ENCODE data around the gene NTN5. TPM values are rescaled to one million over a fixed set of nuclear protein-coding genes. Genes with fewer than 3 reads are reported as not detected.
A peak's percentile ranks its signal among the peaks of the same experiment; 100 is the strongest.

Gene NTN5
- total RNA-seq, 1 donor from 2014 or later: 0.11 TPM

DNA sequence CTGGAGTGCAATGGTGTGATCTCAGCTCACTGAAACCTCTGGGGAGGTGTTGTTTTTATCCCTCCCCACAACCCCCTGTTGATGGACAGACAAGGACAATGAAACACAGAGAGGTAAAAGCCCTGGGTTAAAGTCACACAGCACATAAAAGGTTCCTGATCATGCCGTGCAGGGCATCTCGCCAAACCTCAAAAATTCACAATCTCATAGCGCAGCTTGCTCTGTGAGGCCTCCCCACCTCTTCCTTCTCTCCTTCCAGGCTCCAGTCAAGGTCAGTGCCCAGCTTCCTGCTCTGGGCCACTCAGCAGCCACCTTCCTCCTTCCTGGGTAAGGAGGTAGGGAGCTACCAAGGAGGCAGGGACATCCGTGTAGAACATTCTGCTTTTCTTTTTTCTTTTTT lies 25.2 kb upstream of the NTN5 start:
- Histone ChIP-seq H3K4me3 (ENCODE audit: insufficient read depth, low read depth, low read length) (no peak overlapping the region), H3K4me1 (ENCODE audit: insufficient read depth, low read length) (peaks cover 12% of the 10 kb centered on the region), H3K9me3 (ENCODE audit: insufficient read depth, low read depth, low read length) (no peaks in the 10 kb centered on the region), H3K36me3 (ENCODE audit: insufficient read depth, low read length) (no peaks in the 10 kb centered on the region), H3K9ac (ENCODE audit: low read length) (peak overlapping the region; percentile 18), H3K79me2 (ENCODE audit: insufficient read depth, low read length) (no peaks in the 10 kb centered on the region), H4K20me1 (ENCODE audit: insufficient read depth, low read length) (no peaks in the 10 kb centered on the region), H3K27ac (ENCODE audit: low read depth, low read length) (no peak overlapping the region), H3K4me2 (ENCODE audit: low read length) (peak overlapping the region; percentile 17), H3K27me3 (ENCODE audit: insufficient read depth, low read length) (no peaks in the 10 kb centered on the region), H2AFZ (ENCODE audit: low read depth, low read length) (peak overlapping the region; percentile 5)
- no peak for TF ChIP-seq CTCF (IDR thresholded peaks at IDR 0.05; ENCODE audit: insufficient read depth, low read depth, low read length)
- TF ChIP-seq EZH2 (IDR thresholded peaks at IDR 0.05; ENCODE audit: insufficient read depth, low read length): no peak
- FAIRE-seq: no peak
- Mint-ChIP-seq H3K36me3 (ENCODE audit: low read depth, unreplicated experiment) (peaks cover 12% of the 10 kb centered on the region), H3K9me3 (ENCODE audit: unreplicated experiment) (no peaks in the 10 kb centered on the region), H3K27ac (ENCODE audit: unreplicated experiment) (no peak overlapping the region), H3K4me3 (ENCODE audit: unreplicated experiment) (no peak overlapping the region), H3K27me3 (ENCODE audit: low read depth, unreplicated experiment) (peaks cover 26% of the 10 kb centered on the region), H3K4me1 (ENCODE audit: low read depth, unreplicated experiment) (peaks cover 1% of the 10 kb centered on the region)
- peak; percentile 63 for DNase-seq (ENCODE audit: low read depth)

DNA sequence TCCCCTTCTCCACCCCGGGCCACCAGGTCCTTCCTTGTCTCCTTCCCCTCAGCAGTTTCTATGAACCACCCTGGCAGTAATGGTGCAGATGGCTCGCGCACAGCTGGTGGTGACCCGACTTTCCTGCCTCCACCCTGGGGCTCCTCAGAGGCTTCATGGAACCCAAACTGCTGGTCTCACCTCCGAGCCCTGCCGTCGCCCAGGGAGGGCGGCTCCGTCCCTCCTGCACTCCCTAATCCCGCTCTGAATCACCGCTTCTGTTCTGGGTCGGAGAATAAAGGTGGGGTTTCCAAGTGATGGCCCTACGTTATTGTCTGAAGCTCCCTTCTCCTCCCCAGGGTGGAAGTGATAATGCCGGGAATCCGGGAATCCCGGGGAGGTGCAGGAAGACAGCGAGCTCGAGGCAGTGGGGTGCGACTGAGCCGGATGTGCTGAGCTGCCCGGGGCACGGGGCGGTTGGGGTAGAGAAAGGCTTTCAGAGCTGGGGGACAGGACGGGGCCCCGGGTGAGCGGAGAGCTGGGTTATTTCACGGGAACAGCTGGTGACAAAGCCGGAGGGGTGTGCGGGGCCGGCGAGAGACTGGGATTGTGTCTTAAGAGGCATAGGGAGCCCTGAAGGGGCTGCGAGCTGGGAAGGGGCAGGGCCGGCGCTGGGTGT lies 23.7 kb upstream of the NTN5 start:
- Histone ChIP-seq H3K4me3 (ENCODE audit: insufficient read depth, low read depth, low read length) (peak overlapping the region; percentile 9), H4K20me1 (ENCODE audit: insufficient read depth, low read length) (no peaks in the 10 kb centered on the region), H3K27me3 (ENCODE audit: insufficient read depth, low read length) (no peaks in the 10 kb centered on the region), H3K9me3 (ENCODE audit: insufficient read depth, low read depth, low read length) (no peaks in the 10 kb centered on the region), H3K79me2 (ENCODE audit: insufficient read depth, low read length) (no peaks in the 10 kb centered on the region), H3K36me3 (ENCODE audit: insufficient read depth, low read length) (no peaks in the 10 kb centered on the region), H3K4me2 (ENCODE audit: low read length) (peak overlapping the region; percentile 68), H2AFZ (ENCODE audit: low read depth, low read length) (peak overlapping the region; percentile 13), H3K9ac (ENCODE audit: low read length) (peak overlapping the region; percentile 18), H3K27ac (ENCODE audit: low read depth, low read length) (no peak overlapping the region), H3K4me1 (ENCODE audit: insufficient read depth, low read length) (peaks cover 12% of the 10 kb centered on the region)
- TF ChIP-seq EZH2 (IDR thresholded peaks at IDR 0.05; ENCODE audit: insufficient read depth, low read length): peak; percentile 57
- TF ChIP-seq CTCF (IDR thresholded peaks at IDR 0.05; ENCODE audit: insufficient read depth, low read depth, low read length): no peak
- peaks cover 28% of the 10 kb centered on the region for H3K27me3 Mint-ChIP-seq (ENCODE audit: low read depth, unreplicated experiment)
- peaks cover 1% of the 10 kb centered on the region for H3K4me1 Mint-ChIP-seq (ENCODE audit: low read depth, unreplicated experiment)
- H3K9me3 Mint-ChIP-seq (ENCODE audit: unreplicated experiment): no peaks in the 10 kb centered on the region
- H3K27ac Mint-ChIP-seq (ENCODE audit: unreplicated experiment): no peak overlapping the region
- no peak overlapping the region for H3K4me3 Mint-ChIP-seq (ENCODE audit: unreplicated experiment)
- DNase-seq (ENCODE audit: low read depth) (no peak), FAIRE-seq (no peak)
- H3K36me3 Mint-ChIP-seq (ENCODE audit: low read depth, unreplicated experiment): peaks cover 7% of the 10 kb centered on the region

GRCh38 chr19:48695743-48696352 lies 23.0 kb upstream of the NTN5 start, which contains the start of gene FUT2:
TSS of gene FUT2 (plus strand) at chr19:48695971. CDS start at chr19:48702957, 6,986 bp downstream.
- no peaks in the 10 kb centered on the region for H3K79me2 ChIP-seq (ENCODE audit: insufficient read depth, low read length)
- FAIRE-seq: no peak

More at GRCh38 chr19:48695743-48696352, 23.0 kb upstream of the NTN5 start, which contains the start of gene FUT2:
- Histone ChIP-seq H3K4me3 (ENCODE audit: insufficient read depth, low read depth, low read length) (peak within 1 kb of the TSS; percentile 9), H3K9me3 (ENCODE audit: insufficient read depth, low read depth, low read length) (no peaks in the 10 kb centered on the region), H2AFZ (ENCODE audit: low read depth, low read length) (peak within 1 kb of the TSS; percentile 13), H3K27ac (ENCODE audit: low read depth, low read length) (no peak within 1 kb of the TSS), H3K27me3 (ENCODE audit: insufficient read depth, low read length) (no peaks in the 10 kb centered on the region), H3K4me1 (ENCODE audit: insufficient read depth, low read length) (peaks cover 12% of the 10 kb centered on the region), H4K20me1 (ENCODE audit: insufficient read depth, low read length) (no peaks in the 10 kb centered on the region), H3K36me3 (ENCODE audit: insufficient read depth, low read length) (no peaks in the 10 kb centered on the region), H3K4me2 (ENCODE audit: low read length) (peak within 1 kb of the TSS; percentile 68), H3K9ac (ENCODE audit: low read length) (peak within 1 kb of the TSS; percentile 18)
- Mint-ChIP-seq H3K4me3 (ENCODE audit: unreplicated experiment) (no peak within 1 kb of the TSS), H3K4me1 (ENCODE audit: low read depth, unreplicated experiment) (peaks cover 1% of the 10 kb centered on the region), H3K27me3 (ENCODE audit: low read depth, unreplicated experiment) (peaks cover 28% of the 10 kb centered on the region), H3K36me3 (ENCODE audit: low read depth, unreplicated experiment) (peaks cover 7% of the 10 kb centered on the region), H3K9me3 (ENCODE audit: unreplicated experiment) (no peaks in the 10 kb centered on the region), H3K27ac (ENCODE audit: unreplicated experiment) (no peak within 1 kb of the TSS)
- DNase-seq (ENCODE audit: low read depth): no peak
- TF ChIP-seq EZH2 (IDR thresholded peaks at IDR 0.05; ENCODE audit: insufficient read depth, low read length): no peak
- no peak for TF ChIP-seq CTCF (IDR thresholded peaks at IDR 0.05; ENCODE audit: insufficient read depth, low read depth, low read length)
